K562 (cell line): Measurements from ENCODE around the gene NISCH. TPM values are rescaled to one million over a fixed set of nuclear protein-coding genes. Genes with fewer than 3 reads are reported as not detected.

Experiments
- ATAC-seq: fragments of 200-7000 bp; cut with Tn5 transposase; 3 replicates; pipeline ENCODE4 v1.9.1; 2020; ENCODE audit warnings: moderate library complexity
- BruUV-seq: library from RNA; stranded (reverse); fragments of 400-500 nt; replicated peaks from 2 replicates; lab custom pipeline; 2021; lab: Mats Ljungman, UMichigan
- CTCF ChIA-PET: fragments of 300-600 bp; formaldehyde crosslinking; extraction: SDS; loops from one replicate; lab custom pipeline; 2021; ENCODE audit warnings: low intra/inter-chr PET ratio; lab: Yijun Ruan, JAX
- POLR2A ChIA-PET: fragments of 300-600, 350-650 bp; sonication (Branson Sonifier 250); formaldehyde crosslinking; extraction: SDS; loops from one replicate; lab custom pipeline; 2021; ENCODE audit warnings: antibody characterized with exemption, inconsistent platforms; lab: Yijun Ruan, JAX
- DNase-seq, 4 experiments: peaks; one replicate each; pipeline versions ENCODE4 v3.0.0 to v3.0.0-alpha.2; 2011 to 2018; ENCODE audit warnings: low spot score in 3 of 4, mixed read lengths in 3 of 4; ENCODE audit errors: extremely low read depth in 1 of 4
- FAIRE-seq: peaks from 2 replicates; lab custom pipeline; 2011; peaks lifted over from hg19 to GRCh38; lab: Jason Lieb, UNC
- H2AFZ ChIP-seq: 2 replicates; pipeline ENCODE4 v1.6.0; 2011; ENCODE audit warnings: low read depth, low read length, control low read depth, inconsistent platforms
- H3K27ac ChIP-seq: fragments of 200-600 bp; 3 replicates; pipeline ENCODE4 v1.8.0; 2011; ENCODE audit warnings: low read depth, mild to moderate bottlenecking, control low read depth, inconsistent platforms, low read length, moderate library complexity, mixed read lengths; ENCODE audit errors: extremely low read depth
- H3K27me3 ChIP-seq, 2 experiments: fragments of 300-600 bp in 1 of 2; 2 replicates in 1 of 2; 3 replicates in 1 of 2; pipeline versions ENCODE4 v1.6.0 to v1.8.0; 2011; ENCODE audit warnings: inconsistent platforms in 2 of 2, low read length in 2 of 2, mild to moderate bottlenecking in 1 of 2, mixed read lengths in 1 of 2, moderate library complexity in 1 of 2; ENCODE audit not compliant: control insufficient read depth in 2 of 2, insufficient read depth in 2 of 2
- H3K36me3 ChIP-seq: fragments of 300-600 bp; 3 replicates; pipeline ENCODE4 v1.8.0; 2011; ENCODE audit warnings: mild to moderate bottlenecking, low read length, inconsistent platforms; ENCODE audit not compliant: control insufficient read depth, insufficient read depth
- H3K4me1 ChIP-seq, 2 experiments: fragments of 200-600 bp in 1 of 2; replicated peaks in 1 of 2; 2 replicates in 1 of 2; 3 replicates in 1 of 2; pipeline versions ENCODE4 v1.5.1 to v1.8.0; 2011; ENCODE audit warnings: inconsistent platforms in 2 of 2, low read length in 2 of 2, mild to moderate bottlenecking in 1 of 2, mixed read lengths in 1 of 2, moderate library complexity in 1 of 2; ENCODE audit not compliant: control insufficient read depth in 2 of 2, insufficient read depth in 2 of 2
- H3K4me2 ChIP-seq: 2 replicates; pipeline ENCODE4 v1.6.1; 2011; ENCODE audit warnings: low read length, control low read depth, inconsistent platforms, mixed read lengths; ENCODE audit not compliant: insufficient read depth
- H3K4me3 ChIP-seq: fragments of 200-600 bp; sonication (generic), shearing (Covaris generic); 2 replicates; pipeline ENCODE4 v1.5.1; 2016; ENCODE audit warnings: control low read depth, inconsistent platforms
- H3K79me2 ChIP-seq: fragments of 200-600 bp; 3 replicates; pipeline ENCODE4 v1.8.0; 2011; ENCODE audit warnings: low read length, inconsistent platforms; ENCODE audit not compliant: control insufficient read depth, insufficient read depth
- H3K9ac ChIP-seq, 2 experiments: 2 replicates each; pipeline versions ENCODE4 v1.6.0 to v1.6.1; 2011; ENCODE audit warnings: low read depth in 2 of 2, low read length in 2 of 2, control low read depth in 1 of 2, inconsistent platforms in 1 of 2, mild to moderate bottlenecking in 1 of 2, mixed read lengths in 1 of 2; ENCODE audit not compliant: insufficient read depth in 1 of 2
- H3K9me1 ChIP-seq: one replicate; pipeline ENCODE4 v1.6.0; 2011; ENCODE audit warnings: inconsistent platforms, mild to moderate bottlenecking, low read length, moderate library complexity; ENCODE audit not compliant: control insufficient read depth, insufficient read depth
- H3K9me3 ChIP-seq: replicated peaks from 2 replicates; pipeline ENCODE4 v1.5.1; 2011; ENCODE audit warnings: low read depth, low read length, inconsistent platforms; ENCODE audit not compliant: control insufficient read depth, insufficient read depth
- H4K20me1 ChIP-seq: replicated peaks from 2 replicates; pipeline ENCODE4 v1.6.1; 2011; ENCODE audit warnings: low read length, inconsistent platforms, mixed read lengths; ENCODE audit not compliant: control insufficient read depth, insufficient read depth
- ASH1L ChIP-seq: fragments of 450-650 bp; IDR thresholded peaks from 2 replicates; pipeline ENCODE4 v1.6.1; 2018; ENCODE audit warnings: borderline replicate concordance, mild to moderate bottlenecking, low read depth; ENCODE audit not compliant: partially characterized antibody
- BCL6 ChIP-seq: fragments of 250-450 bp; sonication (Bioruptor Pico); IDR thresholded peaks from 2 replicates; pipeline ENCODE4 v1.4.0; 2020
- DNMT1 ChIP-seq: fragments of 450-650 bp; IDR thresholded peaks from 2 replicates; pipeline ENCODE4 v1.6.1; 2016; ENCODE audit warnings: antibody characterized with exemption, mild to moderate bottlenecking
- MXI1 ChIP-seq: IDR thresholded peaks from 2 replicates; pipeline ENCODE4 v1.6.1; 2011; ENCODE audit warnings: low read depth, mild to moderate bottlenecking, improper control_type of control experiment, low read length
- NR4A1 ChIP-seq, 2 experiments: fragments of 250-450 bp in 1 of 2; fragments of 450-650 bp in 1 of 2; sonication (Bioruptor Pico) in 1 of 2; IDR thresholded peaks; 2 replicates each; pipeline versions ENCODE4 v1.4.0 to v1.6.1; 2016 to 2020; ENCODE audit warnings: mild to moderate bottlenecking in 2 of 2, missing compliant biosample characterization in 1 of 2, missing genetic modification characterization in 1 of 2, moderate library complexity in 1 of 2
- PBX2 ChIP-seq, 2 experiments: IDR thresholded peaks in 1 of 2; conservative IDR thresholded peaks in 1 of 2; 2 replicates each; pipeline ENCODE4 v1.6.1; 2016; ENCODE audit warnings: low read depth in 2 of 2, mild to moderate bottlenecking in 1 of 2, missing compliant biosample characterization in 1 of 2, missing genetic modification characterization in 1 of 2, moderate library complexity in 1 of 2
- POLR2A ChIP-seq: fragments of 450-650 bp; conservative IDR thresholded peaks from 2 replicates; pipeline ENCODE4 v1.6.1; 2016
- RFX5 ChIP-seq: IDR thresholded peaks from 2 replicates; pipeline ENCODE4 v1.6.1; 2011; ENCODE audit warnings: low read depth, mild to moderate bottlenecking, improper control_type of control experiment, low read length
- SMAD1 ChIP-seq: fragments of 150-350 bp; IDR thresholded peaks from 2 replicates; pipeline ENCODE4 v1.6.1; 2014; ENCODE audit warnings: low read length, low read depth; ENCODE audit not compliant: partially characterized antibody
- ZNF318 ChIP-seq, 2 experiments: fragments of 450-650 bp; IDR thresholded peaks; 2 replicates each; pipeline ENCODE4 v1.6.1; 2016; ENCODE audit warnings: mild to moderate bottlenecking in 2 of 2, borderline replicate concordance in 1 of 2, low read depth in 1 of 2, moderate library complexity in 1 of 2
- ZNF431 ChIP-seq: sonication (generic); formaldehyde crosslinking; IDR thresholded peaks from 2 replicates; pipeline ENCODE4 v1.8.0; 2022; ENCODE audit warnings: mild to moderate bottlenecking, missing genetic modification reagents
- ZNF436 ChIP-seq: fragments of 250-450, 450-650 bp; sonication (Bioruptor Pico); formaldehyde crosslinking; IDR thresholded peaks from 2 replicates; pipeline ENCODE4 v1.7.0; 2020; ENCODE audit warnings: mild to moderate bottlenecking
- WGBS: fragments of 100-300 bp; shearing (Covaris generic); methylation state at CpG from one replicate; pipeline ENCODE4 v1.1.6; 2016; ENCODE audit warnings: low coverage, mixed read lengths; ENCODE audit not compliant: insufficient coverage; ENCODE audit errors: missing lambda C conversion rate; 5-methylcytosine and 5-hydroxymethylcytosine counted together
- in situ Hi-C: fragments of 300-500 bp; cut with MboI; formaldehyde crosslinking; loops from 4 replicates; pipeline ENCODE4 v1.15.0; 2018; ENCODE audit warnings: inconsistent platforms, mixed read lengths
- intact Hi-C: fragments of 100-400 bp; cut with micrococcal nuclease; formaldehyde crosslinking; loops from 2 replicates; pipeline ENCODE4 v1.14.2; 2022
- polyA plus RNA-seq, 8 experiments: library from polyadenylated mRNA; depleted of rRNA in 4 of 8; stranded (reverse) in 5 of 8; unstranded in 3 of 8; fragments of >200 nt; fragmentation: Nextera tagmentation in 2 of 8; fragmentation: Illumina TruSeq in 1 of 8; extraction: Ambion mirVana in 2 of 8; extraction: Trizol in 1 of 8; gene quantifications; 2 replicates each; pipeline versions ENCODE4 v1.2.1 to v1.2.3, GENCODE V29; 2011 to 2014; ENCODE audit warnings: inconsistent platforms in 1 of 8, missing spikeins in 1 of 8
- total RNA-seq, 7 experiments: library from RNA; depleted of rRNA in 6 of 7; stranded (reverse); fragments of >200 nt in 6 of 7; fragmentation: Illumina TruSeq in 2 of 7; extraction: Trizol in 2 of 7; gene quantifications; 2 replicates each; pipeline versions ENCODE4 v1.2.1 to v1.2.3, GENCODE V29; 2011 to 2021; ENCODE audit warnings: low replicate concordance in 1 of 7

Gene NISCH
- total and polyA plus RNA-seq, 9 of the 15 experiments (the other 6 are each of a cell fraction or from before 2014, with no cell fraction given): 0.44 to 43.5 (median 23.4) TPM

GRCh38 chr3:52440671-52441070 lies 14.7 kb upstream of the NISCH start:
- in situ Hi-C loops (loop anchor here (10.0 kb wide), 1 partner anchor 146 kb away; no protein-coding TSS in a partner anchor), intact Hi-C loops (no loop called here)
- no TSS peak for BruUV-seq
- ATAC-seq: no peak
- Histone ChIP-seq H3K4me3 (no peak overlapping the region), H3K27me3 (peaks cover 0 to 4% of the 10 kb centered on the region in 2 experiments; a peak in 1 of 5 replicates), H2AFZ (no peak overlapping the region), H3K9me3 (no peaks in the 10 kb centered on the region), H3K9ac (no peak overlapping the region; a peak in 1 of 4 replicates), H3K36me3 (no peaks in the 10 kb centered on the region), H3K4me2 (no peak overlapping the region), H4K20me1 (no peaks in the 10 kb centered on the region), H3K27ac (no peak overlapping the region), H3K4me1 (peaks cover 0 to 31% of the 10 kb centered on the region in 2 experiments; a peak in 2 of 5 replicates), H3K79me2 (no peaks in the 10 kb centered on the region), H3K9me1 (no peaks in the 10 kb centered on the region)
- ChIA-PET POLR2A (interaction anchor here (0.6 kb wide), 1 partner anchor 16 kb away, joined by 3 read pairs; no protein-coding TSS in a partner anchor), CTCF (no interaction called here)
- no peak for FAIRE-seq
- DNase-seq: no peak
- 47% methylated on average over 9 of the region's 14 CpGs for WGBS
- TF ChIP-seq ASH1L: no peak
- no peak for TF ChIP-seq SMAD1
- no peak for TF ChIP-seq NR4A1 (CRISPR knock-in tag; IDR thresholded peaks at IDR 0.05)
- TF ChIP-seq NR4A1 (tag; IDR thresholded peaks at IDR 0.05): no peak
- TF ChIP-seq DNMT1: no peak
- TF ChIP-seq ZNF318 (IDR thresholded peaks at IDR 0.05; ENCODE audit: borderline replicate concordance in 1 of 2, low read depth in 1 of 2): no peak
- TF ChIP-seq BCL6: no peak
- no peak for TF ChIP-seq POLR2A
- no peak for TF ChIP-seq PBX2 (CRISPR knock-in tag; IDR thresholded peaks at IDR 0.05; ENCODE audit: low read depth)
- no peak for TF ChIP-seq PBX2 (tag; conservative IDR thresholded peaks at IDR 0.05; ENCODE audit: low read depth)
- no peak for TF ChIP-seq MXI1
- TF ChIP-seq ZNF436: no peak
- no peak for TF ChIP-seq RFX5
- TF ChIP-seq ZNF431 (CRISPR knock-in tag): no peak
